Fibroblast of skin of abdomen (primary cell): Measurements from ENCODE around the gene MCF2L2. TPM values are rescaled to one million over a fixed set of nuclear protein-coding genes. Genes with fewer than 3 reads are reported as not detected.
"Not testable (repeated sequence)": the region's sequence is repeated elsewhere in the genome, so short reads cannot be mapped to it uniquely, and the experiment has no call there.

Source experiments
- DNase-seq: peaks from one replicate; pipeline ENCODE4 v3.0.0-alpha.2; 2013
- polyA plus RNA-seq, 2 experiments: library from polyadenylated mRNA; unstranded; fragments of 120-200 nt; gene quantifications; one replicate each; pipeline ENCODE4 v1.2.1, GENCODE V29; 2013; ENCODE audit not compliant: insufficient read length in 2 of 2

The MCF2L2 gene
- polyA plus RNA-seq (2013, experiment 1 of 2; ENCODE audit: insufficient read length), result 0.37 TPM
- 0.27 TPM for polyA plus RNA-seq (2013, experiment 2 of 2; ENCODE audit: insufficient read length)

- peak; percentile 12 for DNase-seq
Observed at GRCh38 chr3:183428447-183429211, at the start of gene MCF2L2. TSS of gene MCF2L2 (minus strand) at chr3:183428619. CDS start at chr3:183427977, 642 bp downstream.

GRCh38 chr3:183477801-183478456 is 49.5 kb upstream of the MCF2L2 start:
- no peak for DNase-seq

DNA sequence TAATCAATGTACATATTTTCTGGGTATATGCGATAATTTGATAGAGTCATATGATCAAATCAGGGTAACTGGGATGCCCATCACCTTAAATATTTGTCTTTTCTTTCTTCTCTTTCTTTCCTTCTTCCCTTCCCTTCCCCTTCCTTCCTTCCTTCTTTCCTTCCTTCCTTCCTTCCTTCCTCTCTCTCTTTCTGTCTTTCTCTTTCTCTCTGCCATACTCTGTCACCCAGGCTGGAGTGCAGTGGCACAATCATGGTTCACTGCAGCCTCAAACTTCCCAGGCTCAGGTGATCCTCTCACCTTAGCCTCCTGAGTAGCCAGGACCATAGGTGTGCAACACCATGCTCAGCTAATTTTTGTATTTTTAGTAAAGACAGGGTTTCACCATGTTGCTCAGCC is 47.3 kb upstream of the MCF2L2 start:
- DNase-seq, result not testable (repeated sequence)

- no peak for DNase-seq
Observed at GRCh38 chr3:183475016-183475763, 46.8 kb upstream of the MCF2L2 start.

- DNase-seq, result no peak
Observed at GRCh38 chr3:183473969-183474368, 45.5 kb upstream of the MCF2L2 start.

DNA sequence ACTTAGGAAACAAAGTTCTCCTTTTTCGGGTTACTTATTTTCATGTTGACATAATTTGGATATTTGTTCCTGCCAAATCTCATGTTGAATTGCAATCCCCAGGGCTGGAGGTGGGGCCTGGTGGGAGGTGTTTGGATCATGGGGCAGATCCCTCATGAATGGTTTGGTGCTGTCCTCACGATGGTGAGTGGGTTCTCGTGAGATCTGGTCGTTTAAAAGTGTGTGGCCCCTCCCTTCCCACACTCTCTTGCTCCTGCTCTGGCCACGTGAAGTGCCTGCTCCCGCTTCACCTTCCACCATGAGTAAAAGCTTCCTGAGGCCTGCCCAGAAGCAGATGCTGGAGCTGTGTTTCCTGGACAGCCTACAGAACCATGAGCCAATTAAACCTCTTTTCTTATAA is 43.7 kb upstream of the MCF2L2 start:
- DNase-seq, result no peak

DNA sequence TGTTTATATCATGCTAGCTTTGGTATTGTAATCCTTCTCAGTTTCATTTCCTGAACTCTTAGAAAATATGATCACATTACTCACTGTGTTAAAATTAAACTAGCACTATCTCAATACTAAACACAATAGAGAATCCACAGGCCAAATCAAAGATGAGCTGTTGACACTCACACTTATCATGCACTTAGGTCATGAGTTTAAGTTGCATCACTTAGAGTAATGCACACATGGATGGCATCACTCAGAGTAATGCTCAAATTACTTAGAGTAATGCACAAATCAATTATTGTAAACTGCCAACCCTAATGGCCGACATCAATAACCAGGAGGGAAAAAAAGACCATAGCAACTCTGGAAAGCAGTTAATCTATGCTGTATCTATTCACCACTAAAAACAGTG is 40.0 kb upstream of the MCF2L2 start:
- DNase-seq, result no peak

DNA sequence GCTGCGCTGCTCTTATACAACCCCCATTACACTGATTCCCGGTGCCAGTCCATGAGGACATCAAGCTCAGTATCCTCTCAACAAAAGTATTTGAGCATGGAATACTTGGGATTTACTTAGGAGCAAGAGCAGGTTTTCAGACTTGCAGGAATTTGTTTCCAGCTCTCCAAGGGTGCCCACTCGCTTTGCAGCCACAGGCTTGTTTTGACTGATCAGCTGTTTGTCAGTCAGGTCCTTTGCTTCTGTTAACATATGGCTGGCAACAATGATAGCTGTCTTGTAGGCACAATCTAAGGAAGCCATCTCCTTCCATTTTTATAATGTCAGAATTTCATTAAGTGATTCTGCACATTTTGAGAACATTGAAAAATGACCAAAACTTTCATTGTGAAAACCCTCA is 38.2 kb upstream of the MCF2L2 start:
- DNase-seq, result no peak

DNA sequence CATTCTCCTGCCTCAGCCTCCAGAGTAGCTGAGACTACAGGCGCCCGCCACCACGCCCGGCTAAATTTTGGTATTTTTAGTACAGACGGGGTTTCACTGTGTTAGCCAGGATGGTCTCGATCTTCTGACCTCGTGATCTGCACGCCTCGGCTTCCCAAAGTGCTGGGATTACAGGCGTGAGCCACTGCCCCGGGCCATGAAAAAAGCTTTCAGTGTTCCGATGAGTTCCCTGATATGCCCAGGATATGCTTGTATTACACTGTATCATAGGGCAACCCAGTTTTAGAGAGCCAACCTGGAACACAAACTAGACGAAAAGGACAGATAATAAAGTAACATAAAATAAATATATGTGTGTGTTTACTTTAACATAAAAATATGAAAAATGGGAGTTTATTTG is 37.3 kb upstream of the MCF2L2 start:
- not testable (repeated sequence) for DNase-seq

- DNase-seq, result no peak
Observed at GRCh38 chr3:183464480-183464879, 36.1 kb upstream of the MCF2L2 start.

DNA sequence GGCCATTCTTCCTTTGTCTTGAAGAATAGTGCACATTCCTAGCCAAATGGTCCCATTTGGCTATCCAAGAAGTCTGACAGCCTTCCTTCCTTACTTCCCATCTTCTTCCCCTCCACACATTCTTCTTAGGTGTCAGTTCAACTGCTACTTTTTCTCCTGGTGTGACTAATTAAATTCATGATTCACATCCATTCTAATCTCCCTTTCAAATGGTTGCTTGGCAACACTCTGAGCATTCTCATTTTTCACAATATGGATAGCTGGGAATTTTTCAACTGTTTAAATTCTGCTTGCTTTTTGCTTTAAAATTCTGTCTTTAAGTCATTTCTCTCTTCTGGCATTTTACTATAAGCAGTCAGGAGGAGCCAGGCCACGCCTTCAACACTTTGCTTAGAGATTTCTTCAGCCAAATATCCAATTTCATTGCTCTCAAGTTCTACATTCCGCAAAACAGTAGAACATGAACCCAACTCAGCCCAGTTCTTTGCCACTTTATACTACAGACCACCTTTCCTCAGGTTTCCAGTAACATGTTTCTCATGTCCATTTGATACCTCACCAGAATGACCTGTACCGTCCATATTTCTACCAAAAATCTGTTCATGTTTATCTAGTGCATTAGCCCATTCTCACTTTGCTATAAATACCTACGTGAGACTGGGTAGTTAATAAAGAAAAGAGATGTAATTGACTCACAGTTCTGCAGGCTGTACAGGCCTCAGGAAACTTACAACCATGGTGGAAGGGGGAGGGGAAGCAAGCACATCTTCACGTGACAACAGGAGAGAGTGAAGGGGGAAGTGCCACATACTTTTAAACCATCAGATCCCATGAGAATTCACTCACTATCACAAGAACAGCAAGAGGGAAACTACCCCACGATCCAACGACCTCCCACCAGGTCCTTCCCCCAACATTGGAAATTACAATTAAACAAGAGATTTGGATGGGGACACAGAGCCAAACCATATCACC is 31.9 kb upstream of the MCF2L2 start:
- DNase-seq, result peak; percentile 19

GRCh38 chr3:183455089-183455488 is 26.7 kb upstream of the MCF2L2 start:
- peak; percentile 20 for DNase-seq

GRCh38 chr3:183454064-183454463 is 25.6 kb upstream of the MCF2L2 start:
- no peak for DNase-seq

- no peak for DNase-seq
Observed at GRCh38 chr3:183449791-183450190, 21.4 kb upstream of the MCF2L2 start.

DNA sequence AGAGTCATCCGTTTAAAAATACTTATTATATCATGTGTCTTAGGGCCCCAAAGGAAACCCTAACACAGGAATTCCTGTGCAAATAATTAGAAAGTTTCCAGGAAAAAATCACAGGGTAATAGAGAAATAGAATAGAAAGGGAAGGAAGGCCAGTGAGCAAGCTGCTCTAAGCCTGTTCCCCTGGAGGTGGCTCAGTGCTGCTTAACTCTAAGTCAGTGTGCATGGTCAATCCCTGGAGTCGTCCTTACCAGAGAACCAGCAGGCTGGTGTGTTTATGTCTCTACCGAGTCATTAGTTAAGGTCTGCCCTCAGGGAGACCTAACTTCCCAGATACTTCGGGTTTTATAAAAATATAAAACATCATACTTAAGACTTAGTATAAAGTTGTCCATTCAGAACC is 21.0 kb upstream of the MCF2L2 start:
- DNase-seq, result no peak

DNA sequence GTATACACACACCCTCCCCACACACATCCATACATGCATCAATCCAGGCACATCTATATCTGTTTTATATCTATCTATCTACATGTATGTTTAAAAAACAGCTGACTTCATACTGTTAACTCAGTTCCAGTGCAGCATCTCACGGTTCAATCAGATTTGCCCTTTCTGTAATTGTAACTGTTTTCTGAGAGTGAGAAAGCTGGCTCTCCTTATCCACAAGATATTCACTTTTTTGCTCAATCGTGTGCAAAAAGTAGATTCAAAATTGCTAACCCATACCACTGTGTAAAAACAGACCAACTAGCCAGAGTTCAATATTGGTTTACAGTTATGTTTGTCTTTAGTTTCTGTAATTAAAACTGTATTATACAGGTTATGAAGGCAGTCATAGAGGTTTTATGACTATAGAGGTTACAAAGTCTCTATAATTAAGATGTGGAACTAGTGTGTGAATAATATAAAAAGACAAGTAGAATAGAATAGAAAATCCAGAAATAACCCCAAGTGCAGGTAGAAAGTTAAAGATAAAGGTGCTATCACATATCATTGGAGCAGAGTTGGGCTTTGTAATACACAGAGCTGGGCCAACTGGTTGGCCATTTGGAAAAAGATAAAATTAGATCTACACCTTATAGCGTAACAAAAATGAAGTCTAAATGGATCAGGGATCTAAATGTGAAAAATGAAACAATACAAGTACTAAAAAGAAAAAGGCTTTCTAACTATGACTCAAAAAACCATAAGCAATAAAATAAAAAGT is 20.1 kb upstream of the MCF2L2 start:
- DNase-seq, result no peak

DNA sequence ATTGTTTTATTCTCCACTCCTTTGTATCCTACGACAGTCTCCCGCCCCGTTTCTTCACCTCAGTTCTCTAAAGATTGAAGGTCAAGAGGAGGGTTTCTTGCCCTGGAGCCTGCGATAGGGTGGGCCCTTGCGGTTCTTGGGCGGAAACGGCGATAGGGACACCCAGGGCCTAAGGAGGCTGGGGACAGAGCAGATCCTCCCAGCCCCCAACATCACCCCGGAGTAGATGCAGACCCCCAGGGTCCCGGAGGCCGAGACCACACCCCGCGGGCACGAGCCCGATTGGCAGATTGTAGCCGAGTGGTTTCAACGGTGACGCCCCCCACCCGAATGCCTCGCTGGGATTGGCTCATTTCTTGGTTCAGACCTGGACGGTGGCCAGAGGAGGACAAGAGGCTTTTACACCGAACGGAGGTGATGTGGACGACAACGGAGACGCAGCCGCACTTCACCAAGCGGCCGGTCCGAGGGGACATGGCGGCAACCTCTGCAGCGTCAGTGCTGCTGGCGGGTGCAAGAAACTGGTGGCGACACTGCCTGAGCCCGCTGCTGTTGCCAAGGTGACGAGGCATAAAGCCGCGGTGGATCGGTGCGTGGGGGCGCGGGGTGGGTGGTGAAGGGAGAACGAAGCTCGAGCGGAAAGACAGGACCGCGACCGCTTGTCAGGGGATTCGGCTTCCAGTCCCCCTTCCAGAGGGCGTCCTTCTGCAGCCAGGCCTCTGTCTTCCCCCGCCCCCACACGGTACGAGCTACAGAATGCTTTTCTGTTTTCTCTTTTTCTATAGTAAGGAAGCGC is 19.0 kb upstream of the MCF2L2 start:
- DNase-seq, result peak; percentile 89

DNA sequence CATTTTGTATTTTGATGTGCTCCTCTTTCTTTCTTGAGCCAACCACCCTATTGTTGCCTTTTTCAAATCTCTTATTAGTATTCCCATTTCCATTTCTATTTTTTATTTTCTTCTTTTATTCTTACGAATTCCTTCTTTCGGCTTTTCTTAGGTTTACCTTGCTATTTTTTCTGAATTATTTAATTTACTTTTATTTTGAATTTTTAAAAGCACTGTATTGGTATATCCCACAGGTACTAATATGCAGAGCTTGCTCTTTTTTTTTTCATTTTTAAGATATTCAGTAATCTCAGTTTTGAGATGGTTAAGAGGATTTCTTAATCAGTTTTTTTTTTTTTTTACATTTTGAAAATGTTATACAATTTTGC is 18.4 kb upstream of the MCF2L2 start:
- DNase-seq, result no peak

DNA sequence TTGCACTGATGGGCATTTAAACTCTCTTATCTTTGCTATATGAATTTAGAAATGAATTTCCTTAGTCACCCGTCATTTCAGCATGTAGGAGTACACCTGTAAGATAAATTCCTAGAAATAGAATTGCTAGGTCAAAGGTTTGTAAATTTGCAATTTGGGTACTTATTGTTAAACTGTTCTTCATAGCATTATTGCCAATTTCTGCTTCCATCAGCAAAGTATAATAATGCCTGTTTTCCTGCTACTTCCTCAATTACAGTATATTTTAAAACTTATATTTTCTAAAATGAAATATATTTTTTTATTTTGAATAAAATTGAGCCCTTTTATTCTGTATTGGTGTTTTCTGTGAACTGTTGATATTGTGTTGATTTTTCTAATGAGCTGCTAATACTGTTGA is 16.3 kb upstream of the MCF2L2 start:
- no peak for DNase-seq
